Measurements from ENCODE around the gene MEF2A. TPM values are rescaled to one million over a fixed set of nuclear protein-coding genes. Genes with fewer than 3 reads are reported as not detected.
A peak's percentile ranks its signal among the peaks of the same experiment; 100 is the strongest.

Gene MEF2A
- total and polyA plus RNA-seq, 2 donors (not counting 1 experiment from before 2014, with no cell fraction given), result 44.0 to 102 TPM

DNA sequence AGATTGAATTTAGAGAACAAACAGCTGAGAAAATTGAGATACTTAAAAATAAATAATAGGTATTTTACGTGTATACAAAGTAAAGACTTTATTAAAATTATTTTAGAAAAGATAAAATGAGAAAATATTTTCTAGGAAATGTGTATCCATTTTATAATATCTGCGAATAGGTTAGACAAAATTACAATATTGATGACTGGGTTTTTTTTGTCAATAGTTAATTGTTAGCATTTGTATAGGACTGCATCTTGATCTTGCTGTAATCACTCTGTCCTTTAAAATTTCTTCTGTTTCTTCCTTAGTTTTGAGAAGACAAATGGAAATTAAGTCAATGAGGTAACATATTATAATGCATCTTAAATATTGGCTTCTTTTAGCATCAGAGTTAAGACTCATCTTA, 50.3 kb downstream of the MEF2A start:
- H3K36me3 ChIP-seq (replicated peaks in 1 of 2; ENCODE audit: control extremely low read depth in 1 of 2, control insufficient read depth in 1 of 2, extremely low read depth in 1 of 2, insufficient read depth in 2 of 2, low read length in 1 of 2), result no peaks in the 10 kb centered on the region
- H3K9me3 ChIP-seq (ENCODE audit: control extremely low read depth in 1 of 3, control insufficient read depth in 2 of 3, insufficient read depth in 1 of 3, low read length in 2 of 3), result no peaks in the 10 kb centered on the region
- TF ChIP-seq EZH2 (IDR thresholded peaks at IDR 0.05; ENCODE audit: borderline replicate concordance, insufficient read depth, low read depth, low read length, poor library complexity, severe bottlenecking), result no peak
- TF ChIP-seq, protein P1, sequence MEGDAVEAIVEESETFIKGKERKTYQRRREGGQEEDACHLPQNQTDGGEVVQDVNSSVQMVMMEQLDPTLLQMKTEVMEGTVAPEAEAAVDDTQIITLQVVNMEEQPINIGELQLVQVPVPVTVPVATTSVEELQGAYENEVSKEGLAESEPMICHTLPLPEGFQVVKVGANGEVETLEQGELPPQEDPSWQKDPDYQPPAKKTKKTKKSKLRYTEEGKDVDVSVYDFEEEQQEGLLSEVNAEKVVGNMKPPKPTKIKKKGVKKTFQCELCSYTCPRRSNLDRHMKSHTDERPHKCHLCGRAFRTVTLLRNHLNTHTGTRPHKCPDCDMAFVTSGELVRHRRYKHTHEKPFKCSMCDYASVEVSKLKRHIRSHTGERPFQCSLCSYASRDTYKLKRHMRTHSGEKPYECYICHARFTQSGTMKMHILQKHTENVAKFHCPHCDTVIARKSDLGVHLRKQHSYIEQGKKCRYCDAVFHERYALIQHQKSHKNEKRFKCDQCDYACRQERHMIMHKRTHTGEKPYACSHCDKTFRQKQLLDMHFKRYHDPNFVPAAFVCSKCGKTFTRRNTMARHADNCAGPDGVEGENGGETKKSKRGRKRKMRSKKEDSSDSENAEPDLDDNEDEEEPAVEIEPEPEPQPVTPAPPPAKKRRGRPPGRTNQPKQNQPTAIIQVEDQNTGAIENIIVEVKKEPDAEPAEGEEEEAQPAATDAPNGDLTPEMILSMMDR (IDR thresholded peaks at IDR 0.05), result no peak
- peaks cover 30 to 48% of the 10 kb centered on the region in 2 donors for H3K4me1 ChIP-seq (ENCODE audit: control insufficient read depth in 2 of 2, insufficient read depth in 2 of 2, low read length in 2 of 2)
- POLR2A ChIA-PET, result no interaction called here
- CTCF ChIA-PET, result interaction anchor here (0.7 to 2.2 kb wide), 3 partner anchors 88 to 319 kb away, joined by 3 to 11 read pairs (median 4); no protein-coding TSS in a partner anchor
- peaks cover 74% of the 10 kb centered on the region for H3K4me1 Mint-ChIP-seq
- H3K27me3 Mint-ChIP-seq, result no peaks in the 10 kb centered on the region
- ATAC-seq (ENCODE audit: low read depth), result no peak
- H3K27ac ChIP-seq (ENCODE audit: low read length in 2 of 2), result no peak overlapping the region
- WGBS (ENCODE audit: insufficient coverage), result no CpG with 5 or more reads among the region's 2 CpGs
- H2AFZ ChIP-seq (ENCODE audit: insufficient read depth, low read depth, low read length, poor library complexity, severe bottlenecking), result no peak overlapping the region
- peaks cover 98% of the 10 kb centered on the region for H3K79me2 ChIP-seq (ENCODE audit: control insufficient read depth, insufficient read depth, low read length)
- H3K9me3 Mint-ChIP-seq (ENCODE audit: insufficient read depth), result no peaks in the 10 kb centered on the region
- no peak for DNase-seq
- no peak overlapping the region for H3K4me3 ChIP-seq (ENCODE audit: control extremely low read depth in 1 of 5, extremely low read depth in 1 of 5, insufficient read depth in 1 of 5, low read depth in 2 of 5, low read length in 4 of 5)
- no peak overlapping the region for H3K27ac Mint-ChIP-seq
- peaks cover 30% of the 10 kb centered on the region for H4K20me1 ChIP-seq (ENCODE audit: control insufficient read depth, insufficient read depth, low read length, poor library complexity, severe bottlenecking)
- no peak overlapping the region for H3K4me2 ChIP-seq (replicated peaks; ENCODE audit: low read depth, low read length, poor library complexity, severe bottlenecking)
- intact Hi-C loops (cut with micrococcal nuclease), result loop anchor here (2.0 to 5.0 kb wide), 2 partner anchors 15 to 34 kb away; no protein-coding TSS in a partner anchor
- no peak overlapping the region for H3K9ac ChIP-seq (ENCODE audit: low read length)
- no peaks in the 10 kb centered on the region for H3K27me3 ChIP-seq (replicated peaks in 1 of 4; ENCODE audit: control extremely low read depth in 1 of 4, control insufficient read depth in 3 of 4, insufficient read depth in 4 of 4, low read length in 3 of 4)
- no peak overlapping the region for H3K4me3 Mint-ChIP-seq

DNA sequence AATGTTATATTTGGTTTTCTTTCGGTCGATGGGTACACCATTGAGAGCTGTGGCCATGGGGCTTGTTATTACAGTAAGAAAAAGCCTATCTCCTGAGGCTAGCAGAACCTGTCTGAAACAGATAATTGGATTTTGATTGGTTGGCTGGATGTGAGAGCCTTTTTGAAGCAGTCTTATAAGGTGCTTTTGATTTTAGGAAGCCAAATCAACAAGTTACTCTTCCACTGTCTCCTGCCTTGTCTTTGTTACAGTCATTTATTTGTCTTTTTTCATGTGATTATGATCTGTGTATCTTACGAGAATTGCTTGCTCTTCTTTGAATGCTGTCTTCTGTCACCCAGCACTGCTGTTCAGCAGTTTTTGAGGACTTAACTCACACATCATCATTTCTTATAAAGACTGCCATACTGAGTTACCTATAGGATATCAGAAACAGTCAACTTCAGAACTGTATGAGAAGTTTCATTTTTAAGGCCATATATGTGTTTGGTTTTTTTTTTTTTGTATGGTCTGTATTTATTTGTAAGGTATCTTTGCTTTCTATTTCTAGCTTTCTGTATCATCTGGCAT, 51.1 kb downstream of the MEF2A start:
- no peak overlapping the region for H3K4me3 Mint-ChIP-seq
- no peaks in the 10 kb centered on the region for H3K9me3 Mint-ChIP-seq (ENCODE audit: insufficient read depth)
- Histone ChIP-seq H3K4me2 (replicated peaks; ENCODE audit: low read depth, low read length, poor library complexity, severe bottlenecking) (peak overlapping the region; percentile 20), H3K9ac (ENCODE audit: low read length) (no peak overlapping the region), H4K20me1 (ENCODE audit: control insufficient read depth, insufficient read depth, low read length, poor library complexity, severe bottlenecking) (peaks cover 28% of the 10 kb centered on the region), H3K4me3 (ENCODE audit: control extremely low read depth in 1 of 5, extremely low read depth in 1 of 5, insufficient read depth in 1 of 5, low read depth in 2 of 5, low read length in 4 of 5) (no peak overlapping the region), H3K4me1 (ENCODE audit: control insufficient read depth in 2 of 2, insufficient read depth in 2 of 2, low read length in 2 of 2) (peaks cover 30 to 48% of the 10 kb centered on the region in 2 donors), H3K27me3 (replicated peaks in 1 of 4; ENCODE audit: control extremely low read depth in 1 of 4, control insufficient read depth in 3 of 4, insufficient read depth in 4 of 4, low read length in 3 of 4) (no peaks in the 10 kb centered on the region), H3K36me3 (replicated peaks in 1 of 2; ENCODE audit: control extremely low read depth in 1 of 2, control insufficient read depth in 1 of 2, extremely low read depth in 1 of 2, insufficient read depth in 2 of 2, low read length in 1 of 2) (no peaks in the 10 kb centered on the region), H3K27ac (ENCODE audit: low read length in 2 of 2) (peak overlapping the region in 1 of 2 donors; percentile 23), H2AFZ (ENCODE audit: insufficient read depth, low read depth, low read length, poor library complexity, severe bottlenecking) (no peak overlapping the region), H3K9me3 (ENCODE audit: control extremely low read depth in 1 of 3, control insufficient read depth in 2 of 3, insufficient read depth in 1 of 3, low read length in 2 of 3) (no peaks in the 10 kb centered on the region), H3K79me2 (ENCODE audit: control insufficient read depth, insufficient read depth, low read length) (peaks cover 98% of the 10 kb centered on the region)
- H3K4me1 Mint-ChIP-seq, result peaks cover 73% of the 10 kb centered on the region
- ChIA-PET CTCF (interaction anchor here (0.7 kb wide), 1 partner anchor 22 kb away, joined by 3 read pairs; no protein-coding TSS in a partner anchor), POLR2A (interaction anchor here (0.7 kb wide), 1 partner anchor 49 kb away, joined by 5 read pairs; no protein-coding TSS in a partner anchor)
- peak overlapping the region; percentile 39 for H3K27ac Mint-ChIP-seq
- intact Hi-C loops (cut with micrococcal nuclease), result loop anchor here (1.0 to 5.0 kb wide), 3 partner anchors 9 to 35 kb away; no protein-coding TSS in a partner anchor
- no peak for TF ChIP-seq EZH2 (IDR thresholded peaks at IDR 0.05; ENCODE audit: borderline replicate concordance, insufficient read depth, low read depth, low read length, poor library complexity, severe bottlenecking)
- TF ChIP-seq, protein P1 (IDR thresholded peaks at IDR 0.05), result no peak
- no peaks in the 10 kb centered on the region for H3K27me3 Mint-ChIP-seq
- ATAC-seq (ENCODE audit: low read depth) (no peak), DNase-seq (no peak)
- WGBS (ENCODE audit: insufficient coverage), result 100% methylated on average over 2 of the region's 3 CpGs
